ENCODE results near the gene EIF2AK3.

Gene EIF2AK3

DNA sequence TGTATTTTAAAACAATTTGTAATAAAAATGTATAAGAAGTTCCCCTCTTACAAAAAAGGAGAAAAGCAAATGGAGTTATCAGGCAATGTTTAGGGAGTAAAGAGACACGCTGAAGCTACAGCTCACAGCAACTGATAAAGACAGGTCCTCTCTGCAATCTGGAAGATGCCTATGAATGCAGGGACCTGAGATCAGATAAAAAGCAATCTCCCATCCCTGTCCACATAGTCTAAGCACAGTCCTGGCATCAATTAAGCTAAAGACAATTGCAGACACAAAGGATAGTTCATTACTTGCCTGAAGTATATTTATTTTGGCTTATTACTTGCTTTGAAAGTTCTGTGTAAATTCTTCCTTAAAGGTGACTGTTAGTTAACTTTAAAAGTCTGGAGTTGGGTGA lies 5.0 kb downstream of the EIF2AK3 start:
- no peak for TF ChIP-seq Cebpa-rat (IDR thresholded peaks at IDR 0.05)
- peaks cover 84% of the 10 kb centered on the region for H4K20me1 ChIP-seq
- no peaks in the 10 kb centered on the region for H3K27me3 ChIP-seq
- H3K4me1 ChIP-seq: peaks cover 66% of the 10 kb centered on the region
- peak overlapping the region; percentile 88 for H3K4me2 ChIP-seq
- H3K4me3 ChIP-seq: no peak overlapping the region
- H3K36me3 ChIP-seq: peaks cover 23% of the 10 kb centered on the region
- H3K9ac ChIP-seq: no peak overlapping the region
- H3K9me3 ChIP-seq: 0 out of 2 replicates have a peak, but pooled peaks cover 6% of the 10 kb centered on the region
- H3K27ac ChIP-seq: no peak overlapping the region

DNA sequence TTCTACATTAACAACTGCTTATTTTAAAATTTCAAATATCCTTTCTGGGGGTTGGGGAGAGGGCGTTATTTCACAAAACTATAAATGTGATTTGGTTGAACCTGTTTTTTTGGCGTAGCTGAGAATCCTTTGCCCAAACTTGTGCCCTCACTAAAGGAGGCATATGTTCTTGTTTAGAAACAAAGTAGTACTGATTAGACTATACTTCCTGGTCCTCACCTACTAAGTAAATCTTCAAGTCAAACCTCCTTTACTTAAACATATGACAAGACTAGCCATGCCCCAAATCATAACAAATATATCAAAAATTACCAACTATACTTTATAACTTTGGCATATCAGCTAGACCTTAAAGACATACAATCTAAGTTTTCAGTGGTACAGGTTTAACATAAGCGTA lies 5.8 kb downstream of the EIF2AK3 start:
- H3K9me3 ChIP-seq: 0 out of 2 replicates have a peak, but pooled peaks cover 8% of the 10 kb centered on the region
- no peak for TF ChIP-seq Cebpa-rat (IDR thresholded peaks at IDR 0.05)
- H3K4me2 ChIP-seq: peak overlapping the region; percentile 88; the same call in 1 of the 2 replicates
- no peak overlapping the region for H3K9ac ChIP-seq
- H3K27ac ChIP-seq: no peak overlapping the region
- peaks cover 89% of the 10 kb centered on the region for H4K20me1 ChIP-seq
- peaks cover 74% of the 10 kb centered on the region for H3K4me1 ChIP-seq
- H3K4me3 ChIP-seq: no peak overlapping the region
- no peaks in the 10 kb centered on the region for H3K27me3 ChIP-seq
- H3K36me3 ChIP-seq: peaks cover 32% of the 10 kb centered on the region

DNA sequence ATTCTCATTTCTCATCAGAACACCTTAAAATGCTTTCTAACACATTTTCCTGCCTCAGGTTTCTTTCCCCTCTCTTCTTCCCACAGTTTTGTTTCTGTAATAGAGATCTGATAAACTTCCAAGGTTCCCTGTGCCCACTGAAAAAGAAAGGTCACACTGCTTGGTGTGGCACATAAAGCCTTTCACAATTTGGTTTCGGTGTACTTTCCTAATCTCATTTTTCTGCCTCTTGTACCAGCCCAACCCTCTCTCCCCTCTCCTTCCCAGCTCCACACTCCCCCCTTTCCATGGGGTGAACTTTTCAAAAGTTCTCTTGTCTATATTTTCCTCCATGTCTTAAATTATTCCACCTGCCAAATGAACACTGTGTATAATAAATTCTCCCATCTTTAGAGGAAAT lies 7.2 kb downstream of the EIF2AK3 start:
- Histone ChIP-seq H3K27ac (no peak overlapping the region), H3K36me3 (peaks cover 45% of the 10 kb centered on the region), H4K20me1 (peaks cover 89% of the 10 kb centered on the region), H3K4me2 (no peak overlapping the region), H3K4me3 (no peak overlapping the region), H3K9me3 (0 out of 2 replicates have a peak, but pooled peaks cover 8% of the 10 kb centered on the region), H3K9ac (no peak overlapping the region), H3K4me1 (peaks cover 82% of the 10 kb centered on the region), H3K27me3 (no peaks in the 10 kb centered on the region)
- TF ChIP-seq Cebpa-rat (IDR thresholded peaks at IDR 0.05): no peak

DNA sequence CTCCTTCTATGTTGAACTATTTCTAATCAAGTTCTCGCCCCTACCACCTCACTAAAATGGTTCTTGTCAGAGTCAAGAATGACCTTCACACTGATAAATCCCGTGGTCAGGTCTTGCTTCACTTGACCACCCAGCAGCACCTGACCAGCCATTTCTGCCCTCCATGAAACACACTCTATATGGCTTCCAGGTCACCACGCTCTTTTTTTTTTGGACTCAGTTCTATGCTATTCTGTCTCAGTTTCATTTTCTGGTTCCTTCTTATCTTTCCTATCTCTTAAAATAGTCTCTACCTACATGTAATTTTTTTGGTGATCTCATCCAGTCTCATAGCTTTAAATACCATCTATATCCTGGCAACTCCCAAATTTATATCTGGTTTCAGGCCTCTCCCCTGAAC lies 11.4 kb downstream of the EIF2AK3 start:
- no peak for TF ChIP-seq Cebpa-rat (IDR thresholded peaks at IDR 0.05)
- peaks cover 47% of the 10 kb centered on the region; the same call in 1 of the 2 replicates for H4K20me1 ChIP-seq
- H3K27me3 ChIP-seq: no peaks in the 10 kb centered on the region
- no peak overlapping the region for H3K4me3 ChIP-seq
- H3K4me1 ChIP-seq: peaks cover 82% of the 10 kb centered on the region
- peak overlapping the region; percentile 71 for H3K4me2 ChIP-seq
- no peak overlapping the region for H3K9ac ChIP-seq
- H3K9me3 ChIP-seq: 0 out of 2 replicates have a peak, but pooled peaks cover 8% of the 10 kb centered on the region
- no peak overlapping the region for H3K27ac ChIP-seq
- H3K36me3 ChIP-seq: peaks cover 83% of the 10 kb centered on the region

DNA sequence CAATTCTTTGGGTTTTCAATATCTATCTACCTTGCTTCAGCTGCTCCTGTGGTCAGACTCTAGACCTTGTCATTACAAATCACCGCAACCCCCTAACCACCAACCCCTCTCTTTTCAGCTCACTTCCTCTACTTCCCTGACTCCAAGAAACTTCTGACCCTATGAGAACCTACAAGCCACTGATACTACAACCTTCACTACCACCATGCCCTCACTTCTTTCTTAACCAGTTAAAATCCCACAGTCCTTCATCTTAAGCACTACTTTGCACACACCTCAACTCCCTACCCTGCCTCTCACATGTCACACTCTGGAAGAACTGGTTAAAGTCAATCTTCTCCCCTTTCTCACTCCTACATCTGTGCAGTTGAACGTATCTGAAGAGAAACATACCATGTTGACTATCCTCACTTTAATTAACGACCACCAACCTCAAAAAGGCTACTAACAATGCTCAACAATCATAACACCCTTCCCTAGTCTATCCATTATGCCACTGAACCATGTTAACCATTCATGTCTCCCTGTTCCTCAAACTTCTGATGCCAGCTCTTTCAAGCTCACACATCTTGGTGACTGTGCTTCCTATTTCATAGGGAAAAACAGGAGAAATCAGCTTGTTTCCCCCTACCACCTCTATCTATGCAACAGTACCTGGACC lies 12.6 kb downstream of the EIF2AK3 start:
- H3K4me3 ChIP-seq: no peak overlapping the region
- H3K36me3 ChIP-seq: peaks cover 91% of the 10 kb centered on the region
- H3K9me3 ChIP-seq: 0 out of 2 replicates have a peak, but pooled peaks cover 8% of the 10 kb centered on the region
- peaks cover 39% of the 10 kb centered on the region; the same call in 1 of the 2 replicates for H4K20me1 ChIP-seq
- peak overlapping the region; percentile 49 for H3K27ac ChIP-seq
- H3K4me2 ChIP-seq: peak overlapping the region; percentile 71
- peaks cover 86% of the 10 kb centered on the region for H3K4me1 ChIP-seq
- TF ChIP-seq Cebpa-rat (IDR thresholded peaks at IDR 0.05): no peak
- H3K9ac ChIP-seq: no peak overlapping the region
- no peaks in the 10 kb centered on the region for H3K27me3 ChIP-seq

DNA sequence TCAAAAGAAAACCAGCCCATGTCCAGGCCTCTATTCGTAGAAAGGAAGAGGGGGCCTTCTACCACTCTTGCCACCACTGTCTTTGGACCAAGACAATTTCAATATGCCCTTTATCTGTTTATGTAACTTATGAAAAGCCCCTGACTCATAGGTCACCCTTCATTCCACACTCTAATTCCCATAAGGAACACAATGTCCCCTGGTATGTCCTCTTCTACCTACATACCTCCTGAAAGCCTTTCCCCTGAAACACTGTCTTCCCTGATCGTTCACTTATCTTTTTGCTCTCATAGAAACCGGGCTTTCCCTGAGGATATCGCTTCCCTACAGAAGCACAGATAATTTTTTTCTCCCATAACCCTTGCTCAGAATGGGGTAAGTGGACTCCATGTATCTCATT lies 13.3 kb downstream of the EIF2AK3 start:
- peaks cover 31% of the 10 kb centered on the region; the same call in 1 of the 2 replicates for H4K20me1 ChIP-seq
- no peak overlapping the region for H3K9ac ChIP-seq
- H3K9me3 ChIP-seq: 0 out of 2 replicates have a peak, but pooled peaks cover 8% of the 10 kb centered on the region
- peaks cover 84% of the 10 kb centered on the region for H3K36me3 ChIP-seq
- H3K4me1 ChIP-seq: peaks cover 86% of the 10 kb centered on the region
- H3K27me3 ChIP-seq: no peaks in the 10 kb centered on the region
- peak overlapping the region; percentile 49; the same call in 1 of the 2 replicates for H3K27ac ChIP-seq
- peak overlapping the region; percentile 71 for H3K4me2 ChIP-seq
- no peak for TF ChIP-seq Cebpa-rat (IDR thresholded peaks at IDR 0.05)
- no peak overlapping the region for H3K4me3 ChIP-seq

DNA sequence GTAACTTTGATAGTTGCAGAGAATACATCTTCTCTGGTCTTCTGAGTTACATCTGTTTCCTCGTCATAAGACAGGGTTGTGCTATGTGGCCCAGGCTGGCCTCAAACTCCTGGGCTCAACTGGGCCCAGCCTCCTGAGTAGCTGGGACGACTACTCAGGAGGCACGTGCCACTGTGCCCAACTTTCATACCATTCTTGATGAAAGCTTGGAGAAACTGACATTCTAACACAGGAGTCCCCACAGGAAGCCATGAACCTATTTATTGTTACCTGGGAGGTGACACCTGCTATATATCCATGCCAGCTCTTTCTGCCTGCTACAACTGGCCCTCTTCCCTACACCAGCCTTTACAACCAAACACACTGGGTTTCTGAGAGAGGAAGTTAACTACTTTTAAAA lies 19.1 kb downstream of the EIF2AK3 start:
- peak overlapping the region; percentile 85 for H3K4me2 ChIP-seq

DNA sequence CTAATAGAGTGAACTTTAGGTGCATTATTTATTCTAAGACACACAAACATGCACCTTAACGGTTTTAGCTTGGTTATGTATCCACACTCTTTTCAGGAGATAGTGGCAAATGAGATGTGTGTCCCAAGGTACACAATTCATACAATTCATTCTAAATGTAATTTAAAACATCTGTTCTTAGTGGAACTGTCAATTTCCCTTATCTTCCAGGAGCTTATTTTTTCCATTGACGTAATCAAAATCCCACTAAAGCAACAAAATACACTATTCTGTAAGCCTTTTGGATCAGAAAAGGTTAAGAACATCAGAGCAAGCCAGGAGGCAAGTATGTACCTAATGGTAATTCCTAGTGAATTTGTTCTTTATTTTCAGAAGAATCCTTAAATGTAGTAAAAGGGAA lies 19.8 kb downstream of the EIF2AK3 start:
- peak overlapping the region; percentile 62 for H3K9ac ChIP-seq
- no peaks in the 10 kb centered on the region for H4K20me1 ChIP-seq
- no peaks in the 10 kb centered on the region for H3K27me3 ChIP-seq
- peak overlapping the region; percentile 84 for H3K27ac ChIP-seq
- peaks cover 31% of the 10 kb centered on the region for H3K36me3 ChIP-seq
- H3K4me3 ChIP-seq: peak overlapping the region; percentile 11; the same call in 1 of the 2 replicates
- no peaks in the 10 kb centered on the region for H3K9me3 ChIP-seq
- TF ChIP-seq Cebpa-rat (IDR thresholded peaks at IDR 0.05): no peak
- peak overlapping the region; percentile 85 for H3K4me2 ChIP-seq
- peaks cover 99% of the 10 kb centered on the region for H3K4me1 ChIP-seq

More for the DNA sequence above, 19.1 kb downstream of the EIF2AK3 start:
- peak overlapping the region; percentile 84 for H3K27ac ChIP-seq
- H3K4me1 ChIP-seq: peaks cover 99% of the 10 kb centered on the region
- no peaks in the 10 kb centered on the region for H4K20me1 ChIP-seq
- H3K4me3 ChIP-seq: 0 out of 2 replicates have a peak overlapping the region, but pooled peaks have one; percentile 11
- no peaks in the 10 kb centered on the region for H3K27me3 ChIP-seq
- TF ChIP-seq Cebpa-rat (IDR thresholded peaks at IDR 0.05): no peak
- peak overlapping the region; percentile 62; the same call in 1 of the 2 replicates for H3K9ac ChIP-seq
- H3K9me3 ChIP-seq: no peaks in the 10 kb centered on the region
- H3K36me3 ChIP-seq: peaks cover 39% of the 10 kb centered on the region

DNA sequence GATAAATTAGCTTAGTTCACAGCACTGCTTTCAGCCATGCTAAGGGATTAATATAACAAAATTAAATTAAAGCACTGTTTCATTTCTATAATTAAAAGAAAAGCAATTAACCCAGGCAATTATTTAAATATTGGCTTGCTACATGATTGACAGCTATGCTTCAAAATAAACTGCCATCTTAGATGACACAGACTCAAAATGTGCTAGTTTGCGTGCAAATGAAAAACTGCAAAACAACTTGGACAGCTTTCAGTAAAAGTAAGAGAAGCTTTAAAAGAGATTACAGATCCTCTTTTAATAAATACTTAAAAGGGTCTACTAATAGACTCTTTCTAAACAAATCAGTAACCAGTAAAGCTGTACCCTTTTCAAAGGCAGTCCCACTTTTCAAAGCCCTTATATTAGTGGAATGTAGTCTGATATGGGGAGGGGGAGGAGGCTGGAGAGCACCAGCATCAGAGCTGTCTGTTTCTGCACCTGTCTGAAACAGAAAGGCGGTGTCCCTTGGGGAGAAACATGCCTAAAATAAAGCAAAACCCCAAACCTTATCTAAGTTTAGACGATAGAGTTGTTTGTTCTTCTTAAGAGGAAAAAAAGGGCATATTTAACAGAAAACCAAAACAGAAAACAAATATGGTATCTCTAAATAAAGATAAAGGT lies 20.8 kb downstream of the EIF2AK3 start:
- H3K27me3 ChIP-seq: no peaks in the 10 kb centered on the region
- H3K27ac ChIP-seq: peak overlapping the region; percentile 84
- H3K36me3 ChIP-seq: peaks cover 23% of the 10 kb centered on the region; the same call in 1 of the 2 replicates
- H4K20me1 ChIP-seq: no peaks in the 10 kb centered on the region
- H3K4me1 ChIP-seq: peaks cover 99% of the 10 kb centered on the region
- no peak for TF ChIP-seq Cebpa-rat (IDR thresholded peaks at IDR 0.05)
- no peaks in the 10 kb centered on the region for H3K9me3 ChIP-seq
- peak overlapping the region; percentile 85 for H3K4me2 ChIP-seq
- H3K4me3 ChIP-seq: peak overlapping the region; percentile 46
- peak overlapping the region; percentile 63 for H3K9ac ChIP-seq

DNA sequence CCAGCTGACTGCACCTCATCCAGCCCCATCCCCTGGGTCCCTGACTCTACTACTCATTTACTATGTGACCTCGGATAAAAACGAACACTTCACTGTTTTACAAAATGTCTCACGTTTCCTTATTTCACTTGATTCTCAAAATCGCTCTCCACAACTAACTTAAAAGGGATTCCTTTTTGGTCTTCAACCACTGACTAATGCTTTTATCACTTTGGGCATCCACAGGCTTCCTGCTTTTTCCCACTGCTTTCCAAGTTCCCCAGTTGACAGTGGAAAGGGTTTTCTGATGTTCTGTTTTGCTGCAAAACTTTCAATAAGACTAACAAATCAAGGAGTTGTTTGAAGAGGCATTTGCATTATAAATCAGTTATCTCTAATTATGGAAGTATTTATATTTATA lies 24.1 kb downstream of the EIF2AK3 start:
- H3K4me2 ChIP-seq: peak overlapping the region; percentile 85
- H3K9me3 ChIP-seq: no peaks in the 10 kb centered on the region
- H3K4me3 ChIP-seq: no peak overlapping the region
- H3K9ac ChIP-seq: peak overlapping the region; percentile 21; the same call in 1 of the 2 replicates
- H3K36me3 ChIP-seq: peaks cover 8% of the 10 kb centered on the region; the same call in 1 of the 2 replicates
- H3K27me3 ChIP-seq: no peaks in the 10 kb centered on the region
- H3K4me1 ChIP-seq: peaks cover 99% of the 10 kb centered on the region
- no peak for TF ChIP-seq Cebpa-rat (IDR thresholded peaks at IDR 0.05)
- no peaks in the 10 kb centered on the region for H4K20me1 ChIP-seq
- peak overlapping the region; percentile 84 for H3K27ac ChIP-seq

Measured in BLaER1 (cell line).